Type B pancreatic cell (in vitro differentiated cells): ENCODE data around the gene MYO7A. TPM values are rescaled to one million over a fixed set of nuclear protein-coding genes. Genes with fewer than 3 reads are reported as not detected.

Source experiments
- DNase-seq: peaks from one replicate; pipeline ENCODE4 v3.0.0; 2021; ENCODE audit warnings: mixed read lengths; ENCODE audit not compliant: unreplicated experiment; ENCODE audit errors: extremely low spot score
- H3K27ac Mint-ChIP-seq: 2 replicates; pipeline ENCODE4 v1.8.0; 2021; ENCODE audit warnings: mild to moderate bottlenecking, mixed read lengths
- H3K27me3 Mint-ChIP-seq: 2 replicates; pipeline ENCODE4 v1.8.0; 2021; ENCODE audit warnings: mixed read lengths
- H3K36me3 Mint-ChIP-seq: 2 replicates; pipeline ENCODE4 v1.8.0; 2021; ENCODE audit warnings: mixed read lengths
- H3K4me1 Mint-ChIP-seq: one replicate; pipeline ENCODE4 v1.8.0; 2021; ENCODE audit warnings: mixed read lengths; ENCODE audit not compliant: unreplicated experiment
- H3K4me3 Mint-ChIP-seq: 2 replicates; pipeline ENCODE4 v1.8.0; 2021; ENCODE audit warnings: mild to moderate bottlenecking, mixed read lengths
- H3K9me3 Mint-ChIP-seq: 2 replicates; pipeline ENCODE4 v1.8.0; 2021; ENCODE audit warnings: mixed read lengths
- CTCF ChIP-seq: fragments of 200-600 bp; sonication (generic); conservative IDR thresholded peaks from 2 replicates; pipeline ENCODE4 v1.5.0; 2021; ENCODE audit warnings: antibody characterized with exemption, mild to moderate bottlenecking
- total RNA-seq: library from RNA; stranded (reverse); gene quantifications from 2 replicates; pipeline ENCODE4 v1.2.1, GENCODE V29; 2021; ENCODE audit warnings: low replicate concordance

Gene MYO7A
- total RNA-seq, 1 donor from 2014 or later = 2.8 TPM

- Mint-ChIP-seq H3K4me3 (no peak overlapping the region), H3K27ac (no peak overlapping the region), H3K36me3 (no peaks in the 10 kb centered on the region), H3K27me3 (no peaks in the 10 kb centered on the region), H3K9me3 (no peaks in the 10 kb centered on the region), H3K4me1 (peaks cover 5% of the 10 kb centered on the region)
- no peak for TF ChIP-seq CTCF
- no peak for DNase-seq
These were observed 16.8 kb upstream of the MYO7A start for GRCh38 chr11:77111277-77111676.

GRCh38 chr11:77111946-77112345 is 16.1 kb upstream of the MYO7A start:
- H3K27me3 Mint-ChIP-seq = no peaks in the 10 kb centered on the region
- no peak overlapping the region for H3K4me3 Mint-ChIP-seq
- TF ChIP-seq CTCF = no peak
- H3K4me1 Mint-ChIP-seq = peaks cover 5% of the 10 kb centered on the region
- H3K36me3 Mint-ChIP-seq = no peaks in the 10 kb centered on the region
- no peaks in the 10 kb centered on the region for H3K9me3 Mint-ChIP-seq
- no peak for DNase-seq
- no peak overlapping the region for H3K27ac Mint-ChIP-seq

- no peak for TF ChIP-seq CTCF
- no peak for DNase-seq
- no peak overlapping the region for H3K27ac Mint-ChIP-seq
- H3K4me3 Mint-ChIP-seq = no peak overlapping the region
- H3K36me3 Mint-ChIP-seq = no peaks in the 10 kb centered on the region
- H3K27me3 Mint-ChIP-seq = no peaks in the 10 kb centered on the region
- H3K4me1 Mint-ChIP-seq = peaks cover 5% of the 10 kb centered on the region
- H3K9me3 Mint-ChIP-seq = no peaks in the 10 kb centered on the region
These were observed 15.2 kb upstream of the MYO7A start for GRCh38 chr11:77112641-77113381.

- no peak for DNase-seq
- H3K9me3 Mint-ChIP-seq = no peaks in the 10 kb centered on the region
- TF ChIP-seq CTCF = peak; percentile 78
- peaks cover 5% of the 10 kb centered on the region for H3K4me1 Mint-ChIP-seq
- no peak overlapping the region for H3K4me3 Mint-ChIP-seq
- H3K36me3 Mint-ChIP-seq = no peaks in the 10 kb centered on the region
- no peak overlapping the region for H3K27ac Mint-ChIP-seq
- no peaks in the 10 kb centered on the region for H3K27me3 Mint-ChIP-seq
These were observed 14.5 kb upstream of the MYO7A start for GRCh38 chr11:77113382-77114088.

GRCh38 chr11:77114089-77114463 is 14.0 kb upstream of the MYO7A start:
- peaks cover 5% of the 10 kb centered on the region for H3K4me1 Mint-ChIP-seq
- no peaks in the 10 kb centered on the region for H3K36me3 Mint-ChIP-seq
- no peak overlapping the region for H3K27ac Mint-ChIP-seq
- TF ChIP-seq CTCF = no peak
- no peaks in the 10 kb centered on the region for H3K27me3 Mint-ChIP-seq
- no peaks in the 10 kb centered on the region for H3K9me3 Mint-ChIP-seq
- no peak for DNase-seq
- no peak overlapping the region for H3K4me3 Mint-ChIP-seq
